ENCODE data around the gene JMJD6.

The JMJD6 gene

DNA sequence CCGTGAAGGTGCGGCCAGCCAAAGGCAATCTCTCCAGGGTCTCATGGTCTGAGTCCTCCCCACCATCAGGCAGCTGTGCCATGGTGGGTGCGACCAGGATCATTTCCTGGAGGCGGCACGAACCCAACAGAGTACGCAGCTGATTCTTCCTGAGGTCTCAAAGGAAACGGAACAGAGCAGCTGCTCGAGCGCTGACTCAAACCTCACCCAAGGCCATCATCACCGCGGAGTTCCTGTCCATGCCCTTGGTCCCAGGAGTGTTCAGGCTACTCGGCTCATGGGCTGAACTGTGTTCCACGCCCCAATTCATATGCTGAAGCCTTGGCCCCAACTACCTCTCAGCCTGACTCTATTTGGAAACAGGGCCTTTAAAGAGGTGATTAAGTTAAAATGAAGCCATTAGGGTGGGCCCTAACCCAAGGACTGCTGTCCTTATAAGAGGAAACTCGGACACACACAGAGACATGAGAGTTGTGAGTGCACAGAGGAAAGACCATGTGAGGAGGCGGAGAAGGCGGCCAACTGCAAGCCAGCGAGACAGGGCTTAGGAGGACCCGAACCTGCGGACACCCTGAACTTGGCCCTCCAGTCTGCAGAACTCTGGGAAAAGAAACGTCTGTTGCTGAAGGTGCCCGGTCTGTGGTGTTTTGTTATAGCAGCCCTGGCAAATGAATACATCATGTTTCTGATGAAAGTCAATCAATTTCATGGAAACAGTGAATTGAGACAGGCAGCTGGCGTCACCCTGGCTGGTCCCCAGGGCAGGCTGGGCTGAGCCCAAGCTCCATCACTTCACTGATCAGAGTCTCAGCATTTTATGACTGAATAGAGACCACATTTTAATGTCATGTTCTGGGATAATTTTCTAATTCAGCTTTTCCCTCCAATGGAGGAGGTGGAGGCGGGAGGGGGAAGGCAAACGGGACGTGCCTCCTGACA is 29.4 kb downstream of the JMJD6 start:
- peak; percentile 14 for DNase-seq

DNA sequence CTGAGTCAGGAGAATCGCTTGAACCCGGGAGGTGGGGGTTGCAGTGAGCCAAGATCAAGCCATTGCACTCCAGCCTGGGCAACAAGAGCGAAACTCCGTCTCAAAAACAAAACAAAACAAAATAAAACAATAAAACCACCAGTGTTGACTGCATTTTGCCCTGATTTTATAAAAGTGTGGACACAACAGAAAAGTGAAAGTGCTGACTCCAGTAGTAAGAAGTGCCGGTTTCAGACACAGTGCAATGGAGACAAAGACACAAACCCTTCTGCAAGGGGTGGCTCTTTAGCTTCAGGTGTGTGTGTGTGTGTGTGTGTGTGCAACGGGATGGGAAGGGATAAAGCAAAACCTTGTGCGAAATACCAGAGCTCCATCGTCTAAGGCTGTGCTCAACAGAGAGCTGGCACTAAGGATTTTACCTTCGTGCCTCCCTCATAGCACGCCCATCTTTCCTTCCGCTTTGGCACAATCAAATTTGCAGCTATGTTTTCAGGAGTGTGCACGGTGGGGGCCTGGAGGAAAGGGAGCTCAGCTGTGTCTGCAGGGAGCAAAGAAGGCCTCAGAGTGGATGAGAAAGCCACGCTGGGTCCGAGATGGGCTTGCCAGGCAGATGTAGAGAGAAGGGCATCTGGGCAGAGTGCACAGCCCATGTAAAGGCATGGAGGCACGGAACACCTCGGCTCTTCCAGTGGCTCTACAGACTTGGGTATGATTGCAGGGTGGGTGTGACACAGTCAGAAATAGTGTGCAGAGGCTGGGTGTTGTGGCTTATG is 31.2 kb downstream of the JMJD6 start:
- no peak for DNase-seq

DNA sequence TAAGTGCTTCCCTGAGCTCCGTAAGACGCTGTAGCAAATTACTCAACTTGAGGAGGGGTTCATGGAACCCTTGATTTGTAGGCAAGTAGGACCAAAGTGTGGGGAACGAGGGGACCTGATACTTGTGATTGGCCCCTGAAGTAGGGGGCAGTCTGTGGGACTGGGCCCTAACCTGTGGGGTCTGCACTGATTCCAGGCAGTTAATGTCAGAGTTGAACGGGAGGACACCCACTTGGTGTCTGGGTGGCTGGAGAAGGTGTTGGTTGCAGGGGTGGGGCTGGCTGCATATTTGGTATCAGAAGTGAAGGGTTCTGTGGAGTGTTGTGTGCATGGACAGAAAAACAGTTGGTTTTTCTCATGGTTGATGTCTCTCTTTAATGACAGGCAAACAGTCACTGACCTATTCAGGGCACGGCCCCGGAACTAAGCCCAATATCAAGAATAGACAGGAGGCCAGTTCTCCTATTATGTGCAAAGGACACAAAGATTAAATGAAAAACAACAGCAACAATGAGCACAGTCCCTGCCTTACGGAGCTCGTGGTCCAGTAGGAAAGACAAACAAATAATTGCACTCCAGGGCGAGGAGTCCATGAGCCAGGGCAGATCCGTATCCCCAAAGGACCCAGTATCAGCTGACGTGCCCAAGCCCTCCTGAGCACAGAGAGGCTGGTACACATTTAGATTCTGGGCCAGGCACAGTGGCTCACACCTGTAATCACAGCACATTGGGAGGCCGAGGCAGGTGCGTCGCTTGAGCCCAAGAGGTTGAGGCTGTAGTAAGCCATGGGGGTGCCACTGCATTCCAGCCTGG is 34.8 kb downstream of the JMJD6 start:
- no peak for DNase-seq

DNA sequence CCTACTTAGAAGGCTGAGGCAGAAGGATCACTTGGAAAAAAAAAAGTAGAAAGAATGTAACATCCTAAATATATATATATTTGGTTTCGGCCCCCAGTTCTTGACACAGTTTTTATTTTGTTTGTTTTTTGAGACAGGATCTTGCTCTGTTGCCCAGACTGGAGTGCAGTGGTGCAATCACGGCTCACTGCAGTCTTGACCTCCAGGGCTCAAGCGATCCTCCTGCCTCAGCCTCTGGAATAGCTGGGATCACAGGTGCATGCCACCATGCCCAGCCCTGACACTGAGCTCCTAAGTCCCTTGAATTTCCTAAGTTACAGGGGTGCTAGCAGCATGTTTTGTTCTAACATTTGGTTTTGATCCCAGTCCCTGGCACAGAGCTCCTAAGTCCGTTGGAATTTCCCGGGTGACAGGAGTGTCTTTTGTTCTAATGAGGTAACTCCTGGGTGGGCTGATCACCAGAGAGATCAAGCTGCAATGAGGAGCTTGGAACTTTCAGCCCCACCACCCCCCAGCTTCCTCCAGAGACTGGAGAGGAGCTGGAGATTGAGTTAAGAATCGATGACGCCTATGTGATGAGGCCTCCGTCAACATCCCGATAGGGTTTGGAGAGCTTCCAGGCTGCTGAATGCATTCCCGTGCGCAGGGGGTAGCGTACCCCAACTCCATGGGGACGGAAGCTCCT is 35.7 kb downstream of the JMJD6 start:
- DNase-seq: no peak

DNA sequence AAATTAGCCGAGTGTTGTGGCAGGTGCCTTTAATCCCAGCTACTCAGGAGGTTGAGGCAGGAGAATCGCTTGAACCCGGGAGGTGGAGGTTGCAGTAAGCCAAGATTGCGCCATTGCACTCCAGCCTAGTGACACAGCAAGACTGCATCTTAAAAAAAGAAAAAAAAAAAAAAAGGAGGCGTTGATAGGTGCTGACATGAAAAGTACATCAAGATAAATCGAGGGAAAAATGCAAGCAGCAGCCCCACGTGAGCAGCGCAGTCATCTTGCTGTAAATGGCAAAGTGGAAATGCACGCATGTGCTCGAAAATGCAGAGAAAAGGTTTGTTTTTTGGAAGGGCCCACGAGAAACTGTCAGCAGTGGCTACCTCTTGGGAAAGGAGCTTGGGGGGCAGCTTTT is 36.5 kb downstream of the JMJD6 start:
- DNase-seq: no peak

DNA sequence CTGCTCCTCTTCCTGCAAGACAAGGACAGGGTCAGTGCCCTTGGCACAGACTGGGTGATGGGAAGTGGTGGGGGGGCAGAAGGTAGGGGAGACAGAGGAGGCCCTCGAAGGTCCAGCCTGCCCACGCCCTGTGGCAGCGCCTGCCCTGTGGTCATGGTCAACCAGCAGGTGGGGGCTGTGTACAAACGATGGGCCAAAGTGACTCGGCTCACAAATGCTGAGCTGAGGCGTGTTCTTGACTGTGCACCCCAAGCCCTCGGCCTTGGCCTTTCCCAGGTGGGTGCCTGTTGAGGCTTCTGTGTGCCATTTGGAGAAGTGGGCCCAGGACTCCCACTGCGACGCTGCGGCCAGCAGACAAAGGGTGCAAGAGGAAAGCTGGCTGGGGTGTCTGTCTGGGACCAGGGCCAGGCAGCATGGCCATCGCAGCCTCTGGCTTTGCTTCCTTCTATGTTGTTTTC is 38.2 kb downstream of the JMJD6 start:
- DNase-seq: no peak

DNA sequence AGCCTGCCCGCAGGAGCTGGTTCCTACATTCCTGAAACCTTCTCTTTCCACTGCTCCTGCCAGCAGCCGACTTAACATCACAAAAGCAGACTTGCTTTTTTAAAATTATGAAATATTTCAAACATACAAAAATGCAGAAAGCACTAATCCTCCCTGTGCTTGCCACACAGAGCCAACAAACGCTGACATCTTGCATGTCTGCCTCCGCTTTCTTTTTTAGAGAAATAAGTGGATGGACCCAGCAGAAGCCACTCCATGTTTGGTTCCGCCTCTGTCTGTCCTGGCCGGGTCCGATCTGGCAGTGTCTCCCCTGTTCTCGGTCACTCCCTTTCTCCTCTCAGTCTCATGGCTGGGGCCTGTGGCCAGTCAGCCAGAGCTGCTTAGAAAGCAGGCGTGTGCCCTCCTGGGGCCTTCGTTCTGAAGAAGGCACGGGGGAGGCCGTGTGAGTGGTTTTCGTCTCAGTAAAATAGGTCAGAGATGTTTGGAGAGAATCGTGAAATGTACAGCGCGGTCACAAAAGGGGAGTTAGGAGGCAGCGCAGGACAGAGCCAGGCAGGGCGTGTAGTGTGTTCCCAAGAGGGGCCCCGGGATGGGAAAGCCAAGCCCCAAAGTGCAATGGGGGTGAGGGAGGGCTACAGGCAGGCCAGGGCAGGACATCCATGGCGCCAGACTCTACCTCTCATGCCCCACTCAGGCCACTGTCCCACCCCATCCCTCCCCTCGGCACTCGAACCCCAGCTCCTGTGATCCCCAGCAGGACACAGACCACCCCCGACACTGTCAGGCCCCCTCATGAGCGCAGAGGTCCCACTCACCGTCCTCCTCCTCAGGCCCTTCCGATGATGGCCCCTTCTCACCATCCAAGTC is 38.9 kb downstream of the JMJD6 start:
- DNase-seq: no peak

DNA sequence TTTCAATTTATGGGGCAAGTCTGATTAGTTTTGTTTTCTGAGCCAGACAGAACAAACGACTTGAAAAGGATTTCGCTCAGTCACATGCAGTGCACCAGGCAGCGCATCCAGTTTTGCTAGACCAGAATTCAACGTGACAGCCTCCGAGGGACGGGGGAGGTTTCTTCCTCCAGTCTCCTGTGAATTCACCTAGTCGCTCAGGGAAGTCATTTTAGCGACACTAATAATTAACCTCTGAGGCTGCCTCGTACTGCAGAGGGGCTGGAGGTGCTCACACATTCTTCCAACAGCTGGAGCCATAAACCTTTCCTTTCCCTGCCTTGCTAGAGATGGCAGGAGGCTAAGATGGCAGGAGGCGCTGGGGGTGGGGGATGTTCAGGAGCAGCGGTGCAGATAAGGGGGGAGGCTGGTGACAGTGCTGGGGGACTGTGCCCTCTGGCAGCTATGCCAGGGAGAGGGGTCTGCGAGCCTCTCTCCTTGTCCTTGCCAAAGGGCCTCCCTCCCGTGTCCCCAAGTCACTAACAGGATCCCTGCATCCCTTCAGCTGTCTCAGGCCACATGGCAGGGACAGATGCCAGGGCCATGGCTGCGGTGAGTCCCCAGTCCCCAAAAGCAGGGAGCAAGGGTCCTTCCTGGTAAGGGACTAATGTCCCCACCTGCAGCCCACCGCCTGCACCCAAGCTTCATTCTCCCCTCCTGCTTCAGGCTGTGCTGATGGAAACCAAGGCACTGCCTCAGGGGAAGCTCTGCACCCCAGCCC is 39.7 kb downstream of the JMJD6 start:
- DNase-seq: no peak

DNA sequence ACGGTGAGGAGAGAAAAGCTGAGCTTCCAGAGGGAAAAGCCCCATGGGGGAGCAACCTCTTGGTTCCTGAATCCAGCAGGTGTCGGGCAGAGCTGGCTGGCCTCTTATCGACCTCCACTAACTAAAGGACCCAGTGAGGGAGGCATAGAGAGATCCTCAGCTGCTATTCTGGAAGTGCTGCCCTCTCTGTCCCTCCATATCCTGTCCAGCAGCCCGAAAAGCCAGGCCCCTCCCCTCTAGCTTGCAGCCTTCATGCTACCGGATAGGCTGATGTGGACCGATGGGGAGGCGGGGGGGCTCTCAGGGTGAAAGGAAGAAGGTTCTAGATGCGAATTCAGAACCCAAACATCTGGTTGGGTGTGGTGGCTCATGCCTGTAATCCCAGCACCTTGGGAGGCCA is 40.6 kb downstream of the JMJD6 start:
- no peak for DNase-seq

DNA sequence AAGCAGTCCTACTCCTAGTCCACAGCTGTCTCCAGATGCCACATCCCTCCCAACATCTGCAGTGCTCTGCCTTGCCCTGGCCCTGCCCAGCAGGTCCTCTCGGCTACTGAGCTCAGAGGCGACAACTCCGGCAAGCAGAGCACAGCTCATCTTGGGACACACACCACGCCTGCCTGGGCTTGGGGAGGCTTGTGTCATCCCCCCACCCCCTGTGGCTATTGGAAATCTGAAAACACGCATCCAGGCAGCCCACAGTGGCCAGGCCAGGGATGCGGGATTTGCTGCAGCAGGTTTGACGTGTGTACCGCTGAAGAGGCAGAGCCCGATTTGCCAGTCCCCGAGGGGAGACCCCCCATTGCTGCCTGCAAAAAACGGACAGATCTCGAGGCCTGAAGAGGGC is 41.0 kb downstream of the JMJD6 start:
- no peak for DNase-seq

DNA sequence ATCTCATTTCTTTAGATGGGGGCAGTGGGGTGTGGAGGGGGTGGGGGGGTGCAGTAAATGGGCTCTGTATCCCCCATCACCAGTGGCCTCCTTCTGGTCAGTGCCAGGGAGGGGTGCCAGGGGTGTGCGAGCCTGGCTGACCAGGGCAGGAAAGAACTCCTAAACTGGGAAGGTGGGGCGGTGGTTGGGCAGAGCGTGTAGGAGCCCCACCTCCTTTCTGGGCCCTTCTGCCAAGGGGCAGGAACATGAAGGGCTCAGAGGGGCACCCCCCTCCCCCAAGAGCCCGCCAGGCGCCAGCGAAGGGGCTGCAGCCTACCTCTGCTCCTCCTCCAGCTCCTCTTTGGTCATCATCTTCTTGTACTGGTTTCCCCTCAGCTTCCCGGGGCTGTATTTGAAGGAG is 41.6 kb downstream of the JMJD6 start:
- DNase-seq: no peak

DNA sequence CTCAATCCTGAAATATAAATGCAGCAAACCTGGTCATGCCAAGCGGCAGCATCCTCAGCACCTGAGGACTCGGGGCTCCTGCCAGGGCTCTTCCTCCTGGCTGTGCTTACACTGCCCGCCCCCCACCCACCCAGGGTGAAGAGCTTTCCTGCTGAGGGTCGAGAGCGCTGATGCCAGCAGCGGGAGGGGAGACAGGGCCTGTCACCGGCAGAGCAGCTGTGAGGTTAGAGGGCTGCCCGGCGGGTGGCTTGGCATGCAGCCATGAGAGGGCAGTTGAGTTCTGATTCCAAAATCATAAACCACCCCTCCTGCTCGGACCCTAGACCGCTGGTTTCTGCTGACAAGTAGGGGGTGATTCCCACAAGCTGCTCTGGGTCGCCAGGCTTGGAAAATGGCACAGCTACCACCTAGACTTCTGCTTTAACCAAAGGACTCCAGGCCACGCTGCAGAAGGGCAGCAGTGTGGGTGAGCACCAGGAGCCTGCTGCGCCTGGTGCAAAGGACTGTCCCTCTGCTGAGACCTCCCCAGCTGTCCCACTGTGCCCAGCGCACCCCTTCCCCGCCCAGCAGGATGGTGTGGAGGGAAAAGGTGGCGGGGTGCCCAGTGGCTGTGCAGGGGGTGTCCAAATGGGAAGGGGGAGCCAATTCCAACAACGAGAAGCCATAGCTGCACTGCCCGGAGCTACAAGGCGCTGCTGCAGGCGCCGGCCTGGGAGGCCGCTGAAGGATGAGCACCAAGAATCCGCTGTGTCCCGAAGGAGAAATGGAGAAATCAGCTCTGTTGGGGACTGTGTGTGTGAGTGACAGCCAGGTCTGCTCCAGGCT is 42.3 kb downstream of the JMJD6 start:
- DNase-seq: no peak

DNA sequence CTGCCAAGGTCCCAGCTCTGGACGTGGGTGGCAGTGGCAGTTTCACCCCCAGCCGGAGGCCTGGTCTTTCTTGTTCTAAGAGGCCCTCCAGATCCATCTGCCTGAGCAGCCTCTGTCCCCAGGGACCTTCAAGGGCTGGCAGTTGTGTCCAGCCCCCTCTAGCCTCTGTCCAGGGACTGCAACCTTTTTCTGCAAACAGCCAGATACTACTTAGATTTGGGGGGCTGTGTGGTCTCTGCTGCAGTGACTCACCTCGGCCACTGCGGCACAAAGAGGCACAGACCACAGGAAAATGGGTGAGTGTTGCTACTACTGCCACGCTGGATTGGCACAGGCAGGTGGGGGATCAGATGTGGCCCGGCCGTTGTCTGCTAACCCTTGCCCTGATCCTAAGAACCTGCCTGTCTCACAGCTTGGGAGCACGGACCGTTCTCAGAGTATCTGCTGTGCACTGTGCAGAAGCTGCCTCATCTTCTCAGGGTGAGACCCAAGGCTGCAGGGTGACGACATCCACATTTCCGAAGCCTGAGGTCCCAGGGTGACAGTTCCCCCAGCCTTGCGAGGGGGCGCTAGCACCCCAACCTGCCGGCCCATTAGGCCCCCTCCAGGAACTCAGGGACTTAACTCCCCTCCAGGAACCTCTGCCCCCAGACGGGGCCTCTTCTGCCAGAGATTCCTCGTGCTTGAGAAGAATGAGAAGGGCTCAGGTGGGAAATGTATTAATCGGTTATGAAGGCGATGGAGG is 43.2 kb downstream of the JMJD6 start:
- DNase-seq: no peak

DNA sequence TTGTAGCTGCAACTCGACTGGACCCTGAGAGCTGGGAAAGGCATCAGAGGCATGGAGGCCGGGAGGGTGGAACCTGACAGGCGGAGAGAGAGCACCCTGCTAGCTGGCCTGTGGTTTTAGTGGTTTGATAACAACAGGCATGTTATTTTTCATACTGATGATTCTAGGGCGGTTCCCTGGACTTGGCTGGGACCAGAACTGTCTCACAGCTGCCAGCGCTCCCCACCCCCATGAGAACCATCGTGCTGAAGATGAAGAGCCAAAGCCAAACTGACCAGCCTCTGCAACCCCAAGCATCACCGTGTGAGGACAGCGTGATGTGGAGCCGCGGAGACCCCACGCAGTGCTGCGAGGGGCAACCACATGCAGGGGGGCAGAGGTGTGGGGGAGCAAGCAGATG is 44.1 kb downstream of the JMJD6 start:
- DNase-seq: no peak

DNA sequence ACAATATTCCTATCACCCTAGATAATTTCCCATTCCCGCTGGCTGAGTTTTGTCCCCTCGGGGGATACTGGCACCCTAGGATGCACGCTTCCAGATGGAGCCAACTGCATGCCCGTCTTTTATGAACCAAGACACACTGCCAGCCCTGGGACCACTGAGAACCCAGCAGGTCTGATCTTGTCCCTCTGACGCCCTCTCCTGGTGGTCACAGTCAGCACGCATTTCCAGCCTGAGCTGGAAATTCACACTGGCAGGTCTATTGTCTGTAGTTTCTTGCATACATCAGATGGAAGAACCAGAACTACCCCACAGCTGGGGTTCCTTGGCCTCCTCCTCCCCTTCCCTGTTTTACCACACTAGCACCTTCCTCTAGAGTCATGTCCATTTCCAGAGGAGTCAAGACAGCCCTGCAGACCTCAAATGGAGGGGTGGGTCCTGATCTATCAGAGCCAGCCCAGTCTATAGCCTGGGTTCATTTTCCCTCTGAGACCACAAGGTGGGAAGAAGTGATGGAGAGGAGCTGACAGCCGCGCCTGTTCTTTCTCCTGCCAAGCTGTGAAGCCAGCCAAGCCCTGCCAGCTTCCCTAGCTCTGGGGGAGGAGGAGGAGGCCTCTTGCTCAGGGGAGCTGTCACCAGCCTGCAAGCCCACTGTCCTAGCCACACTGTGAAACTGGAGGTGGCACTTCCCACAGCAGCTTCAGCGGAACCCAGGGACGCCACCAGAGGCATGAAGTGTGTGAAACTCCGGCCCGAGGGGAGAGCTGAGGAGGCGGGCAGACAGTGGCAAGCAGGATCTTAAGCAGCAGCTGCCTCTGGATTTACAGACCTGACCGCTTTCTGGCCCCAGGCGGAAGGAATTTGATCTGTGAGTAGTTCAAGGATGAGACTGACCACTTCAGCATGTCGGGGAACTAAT is 44.9 kb downstream of the JMJD6 start:
- DNase-seq: peak; percentile 37

DNA sequence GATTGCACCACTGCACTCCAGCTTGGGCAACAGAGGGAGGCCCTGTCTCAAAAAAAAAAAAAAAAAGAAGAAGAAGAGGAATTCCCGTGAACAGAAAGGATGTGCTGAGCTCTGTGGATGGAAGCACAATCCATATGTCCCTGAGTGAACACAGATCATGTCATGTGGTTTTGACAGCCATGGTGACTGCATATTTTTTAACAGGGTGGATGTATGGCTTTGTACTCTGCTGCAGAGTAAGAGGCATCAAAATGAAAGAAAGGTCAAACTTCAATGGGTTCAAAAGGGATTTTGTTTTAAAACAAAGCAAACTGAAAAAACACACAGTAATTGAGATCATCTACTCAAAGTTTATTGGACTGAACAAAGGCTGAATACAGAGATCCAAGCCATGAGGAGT is 47.2 kb downstream of the JMJD6 start:
- no peak for DNase-seq

DNA sequence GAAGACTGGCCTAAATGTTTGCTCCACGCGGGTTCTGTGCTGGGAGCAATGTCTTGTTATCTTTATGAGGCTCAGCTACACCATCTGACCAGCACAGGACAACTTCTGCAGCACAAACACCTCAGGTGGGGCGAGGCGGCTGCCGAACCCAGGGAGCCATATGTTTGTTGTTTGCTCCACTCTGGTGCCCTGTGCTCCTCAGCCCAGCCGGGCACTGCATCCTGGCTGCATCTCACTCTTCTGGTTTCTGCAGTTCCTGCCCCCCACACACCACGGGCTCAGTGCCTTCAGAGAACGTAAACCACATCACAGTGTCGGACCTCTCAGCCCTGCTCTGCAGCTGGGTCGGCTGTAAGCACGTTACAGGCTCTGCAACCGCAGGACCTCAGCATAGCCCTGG is 48.1 kb downstream of the JMJD6 start:
- no peak for DNase-seq

DNA sequence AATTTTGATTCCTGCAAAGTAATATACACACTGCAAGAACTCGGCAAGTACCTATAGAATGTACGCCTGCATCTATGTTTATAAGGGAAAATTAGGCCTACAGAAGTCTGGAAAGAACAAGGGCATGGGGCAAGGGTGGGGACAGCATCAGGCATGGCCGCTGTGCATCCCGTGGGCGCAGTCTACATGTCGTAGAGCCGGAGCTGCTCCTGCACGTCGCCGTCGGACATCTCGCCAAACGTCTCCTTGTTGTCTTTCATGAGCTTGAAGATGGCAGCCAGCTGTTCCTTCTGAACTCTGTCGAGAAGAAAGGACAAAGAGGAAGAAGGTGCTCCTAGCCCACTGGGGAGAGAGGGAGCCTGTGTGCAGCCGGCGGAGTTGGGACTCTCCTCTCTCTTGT is 49.0 kb downstream of the JMJD6 start:
- no peak for DNase-seq
